ENCODE measurements around the gene IP6K1. TPM values are rescaled to one million over a fixed set of nuclear protein-coding genes. Genes with fewer than 3 reads are reported as not detected.
A peak's percentile ranks its signal among the peaks of the same experiment; 100 is the strongest.

IP6K1 gene
- total RNA-seq, 1 donor = 29.6 TPM

DNA sequence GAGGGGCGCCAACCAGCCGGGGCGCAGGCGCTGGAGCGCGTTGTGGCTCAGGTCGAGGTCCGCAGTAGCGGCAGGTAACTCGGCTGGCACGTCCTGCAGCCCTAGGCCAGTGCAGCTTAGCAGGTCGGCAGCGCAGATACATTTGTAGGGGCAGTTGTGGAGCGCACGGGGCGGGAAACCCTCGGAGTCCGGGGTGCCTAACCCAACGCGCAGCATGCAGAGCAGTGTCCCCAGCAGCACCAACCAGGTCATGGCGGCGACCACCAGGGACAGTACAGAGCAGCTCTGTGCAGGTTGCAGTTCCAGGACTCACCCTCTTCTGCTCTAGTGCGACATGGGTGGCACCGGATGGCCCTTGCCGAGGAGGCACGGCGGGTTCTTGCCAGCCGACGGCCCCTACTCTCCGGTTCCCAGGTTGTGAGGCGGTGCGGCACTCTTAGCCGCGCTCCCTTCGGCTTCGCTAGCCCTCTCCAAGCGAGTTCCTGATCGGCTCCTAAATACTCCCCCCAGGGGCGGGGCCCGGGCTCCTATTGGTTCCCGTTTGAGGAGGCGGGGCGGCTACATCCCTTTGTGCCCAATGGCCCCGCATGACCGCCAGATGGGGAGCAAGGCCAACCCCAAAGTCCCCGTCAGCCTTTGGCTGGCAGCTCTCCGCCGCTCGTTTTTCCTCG, 67.0 kb downstream of the IP6K1 start, which contains the start of gene AMIGO3:
AMIGO3 (minus strand) TSS at position 471 of the 671 bp plus-strand sequence; CDS start at position 252, 219 bp downstream.
- peak within 1 kb of the TSS; percentile 68 for H3K4me3 ChIP-seq (ENCODE audit: low read depth, low read length)
- TF ChIP-seq, protein P1, sequence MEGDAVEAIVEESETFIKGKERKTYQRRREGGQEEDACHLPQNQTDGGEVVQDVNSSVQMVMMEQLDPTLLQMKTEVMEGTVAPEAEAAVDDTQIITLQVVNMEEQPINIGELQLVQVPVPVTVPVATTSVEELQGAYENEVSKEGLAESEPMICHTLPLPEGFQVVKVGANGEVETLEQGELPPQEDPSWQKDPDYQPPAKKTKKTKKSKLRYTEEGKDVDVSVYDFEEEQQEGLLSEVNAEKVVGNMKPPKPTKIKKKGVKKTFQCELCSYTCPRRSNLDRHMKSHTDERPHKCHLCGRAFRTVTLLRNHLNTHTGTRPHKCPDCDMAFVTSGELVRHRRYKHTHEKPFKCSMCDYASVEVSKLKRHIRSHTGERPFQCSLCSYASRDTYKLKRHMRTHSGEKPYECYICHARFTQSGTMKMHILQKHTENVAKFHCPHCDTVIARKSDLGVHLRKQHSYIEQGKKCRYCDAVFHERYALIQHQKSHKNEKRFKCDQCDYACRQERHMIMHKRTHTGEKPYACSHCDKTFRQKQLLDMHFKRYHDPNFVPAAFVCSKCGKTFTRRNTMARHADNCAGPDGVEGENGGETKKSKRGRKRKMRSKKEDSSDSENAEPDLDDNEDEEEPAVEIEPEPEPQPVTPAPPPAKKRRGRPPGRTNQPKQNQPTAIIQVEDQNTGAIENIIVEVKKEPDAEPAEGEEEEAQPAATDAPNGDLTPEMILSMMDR (IDR thresholded peaks at IDR 0.05; ENCODE audit: insufficient read depth, low read length) = peak; percentile 63
- peak; percentile 89 for DNase-seq (ENCODE audit: low read depth)

DNA sequence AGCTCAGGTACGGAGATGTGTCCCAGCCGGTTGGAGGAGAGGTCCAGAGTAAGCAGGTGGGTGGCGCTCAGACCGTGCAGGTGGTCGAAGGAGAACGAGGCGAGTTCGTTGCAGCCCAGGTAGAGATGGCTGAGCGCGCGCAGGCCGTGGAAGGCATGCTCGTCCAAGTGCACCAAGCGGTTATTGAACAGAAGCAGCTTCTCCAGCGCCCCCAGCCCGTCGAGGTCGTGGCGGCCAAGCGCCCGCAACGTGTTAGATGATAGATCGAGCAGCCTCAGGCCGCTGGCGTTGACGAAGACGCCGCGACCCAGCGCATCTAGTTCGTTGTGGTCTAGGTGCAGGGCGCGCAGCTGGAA, 67.5 kb downstream of the IP6K1 start:
- peak overlapping the region; percentile 68 for H3K4me3 ChIP-seq (ENCODE audit: low read depth, low read length)
- TF ChIP-seq, protein P1 (IDR thresholded peaks at IDR 0.05; ENCODE audit: insufficient read depth, low read length) = no peak
- DNase-seq (ENCODE audit: low read depth) = no peak

DNA sequence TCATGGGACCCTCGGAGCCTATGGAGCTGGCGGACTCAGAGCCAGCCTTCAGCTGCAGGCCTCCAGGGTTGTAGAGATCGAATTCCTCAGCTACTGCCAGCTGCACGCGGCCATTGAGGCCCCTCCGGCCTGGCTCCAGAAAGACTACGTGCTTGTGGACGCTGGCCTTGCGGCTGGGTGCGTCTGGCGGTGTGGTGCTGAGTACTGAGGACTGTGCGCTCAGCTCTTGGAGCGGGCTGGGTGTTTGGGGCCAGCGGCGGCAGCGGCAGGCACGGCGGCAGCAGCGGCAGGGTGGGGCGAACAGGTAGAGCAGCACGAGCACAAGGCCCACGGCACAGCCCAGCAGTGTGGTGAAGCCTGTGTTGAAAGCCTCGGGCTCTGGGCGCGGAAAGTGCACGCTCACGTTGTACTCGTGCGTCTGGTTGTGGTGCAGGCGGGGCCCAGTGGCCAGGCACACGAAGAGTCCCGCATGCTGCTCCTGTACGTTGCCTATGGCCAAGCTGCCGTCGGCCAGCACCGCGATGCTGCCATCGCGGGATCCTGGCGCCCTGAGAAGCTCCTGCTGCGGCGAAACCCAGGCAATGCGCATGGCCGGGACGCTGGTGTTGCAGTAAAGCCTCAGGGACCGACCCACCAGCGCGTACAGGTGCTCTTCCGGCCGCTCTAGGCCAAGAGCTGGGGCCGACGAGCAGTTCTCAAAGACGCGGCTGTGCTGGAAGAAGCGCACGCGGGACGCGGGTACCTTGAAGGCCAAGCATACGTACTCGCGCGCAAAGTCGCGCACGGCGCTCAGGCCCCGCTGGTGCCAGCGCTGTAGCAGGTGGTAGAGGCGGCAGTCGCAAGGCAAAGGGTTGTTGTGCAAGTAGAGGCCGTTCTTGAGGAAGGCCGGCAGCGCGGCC, 68.1 kb downstream of the IP6K1 start:
- TF ChIP-seq, protein P1 (IDR thresholded peaks at IDR 0.05; ENCODE audit: insufficient read depth, low read length) = no peak
- DNase-seq (ENCODE audit: low read depth) = no peak
- no peak overlapping the region for H3K4me3 ChIP-seq (ENCODE audit: low read depth, low read length)

- no peak for DNase-seq (ENCODE audit: low read depth)
- H3K4me3 ChIP-seq (ENCODE audit: low read depth, low read length) = no peak overlapping the region
- TF ChIP-seq, protein P1 (IDR thresholded peaks at IDR 0.05; ENCODE audit: insufficient read depth, low read length) = no peak
Measured at GRCh38 chr3:49717211-49717958, 69.0 kb downstream of the IP6K1 start.

GRCh38 chr3:49716691-49717210, 69.6 kb downstream of the IP6K1 start:
- DNase-seq (ENCODE audit: low read depth) = no peak

DNA sequence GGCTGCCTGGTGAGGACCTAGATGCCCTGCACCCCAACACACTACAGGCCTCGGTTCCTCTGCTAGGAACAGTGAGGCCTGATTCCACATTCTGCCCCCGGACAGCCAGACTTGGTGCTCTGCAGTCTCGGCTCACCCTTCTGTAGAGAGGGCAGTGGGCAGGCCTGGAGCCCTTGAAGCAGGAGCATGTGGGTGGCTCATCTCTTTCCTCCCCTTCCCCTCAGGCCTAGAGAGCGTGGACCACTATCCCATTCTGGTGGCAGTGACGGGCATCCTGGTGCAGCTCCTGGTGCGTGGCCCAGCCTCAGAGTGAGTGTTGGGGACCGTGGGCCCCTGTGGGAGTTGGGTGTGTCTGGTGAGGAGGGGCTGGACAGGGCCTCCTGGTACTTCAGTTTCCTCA, 70.2 kb downstream of the IP6K1 start:
- no peak for DNase-seq (ENCODE audit: low read depth)
- TF ChIP-seq, protein P1 (IDR thresholded peaks at IDR 0.05; ENCODE audit: insufficient read depth, low read length) = no peak
- H3K4me3 ChIP-seq (ENCODE audit: low read depth, low read length) = no peak overlapping the region

More at GRCh38 chr3:49716691-49717210, 69.6 kb downstream of the IP6K1 start:
- TF ChIP-seq, protein P1 (IDR thresholded peaks at IDR 0.05; ENCODE audit: insufficient read depth, low read length) = no peak
- no peak overlapping the region for H3K4me3 ChIP-seq (ENCODE audit: low read depth, low read length)

Measured in fibroblast of the aortic adventitia (primary cell).